ENCODE measurements around the gene UBE4B. TPM values are rescaled to one million over a fixed set of nuclear protein-coding genes. Genes with fewer than 3 reads are reported as not detected.

Gene UBE4B
- polyA plus RNA-seq, 4 donors: 8.6 to 47.3 (median 19.8) TPM

GRCh38 chr1:10179406-10180091 lies 146.8 kb downstream of the UBE4B start:
- Histone ChIP-seq H3K36me3 (ENCODE audit: control insufficient read depth in 3 of 3, insufficient read depth in 2 of 3, low read depth in 1 of 3, low read length in 3 of 3) (peaks cover 4 to 29% (median 19%) of the 10 kb centered on the region in 3 donors), H3K4me3 (ENCODE audit: low read depth in 1 of 3, low read length in 3 of 3) (no peak overlapping the region), H3K9me3 (ENCODE audit: control insufficient read depth in 2 of 2, insufficient read depth in 1 of 2, low read depth in 1 of 2, low read length in 1 of 2) (no peaks in the 10 kb centered on the region), H3K4me1 (ENCODE audit: control insufficient read depth in 3 of 3, insufficient read depth in 2 of 3, low read depth in 1 of 3, low read length in 2 of 3) (no peaks in the 10 kb centered on the region), H3K27me3 (ENCODE audit: control insufficient read depth in 3 of 3, insufficient read depth in 3 of 3, low read length in 3 of 3) (no peaks in the 10 kb centered on the region), H3K27ac (ENCODE audit: low read depth in 1 of 3, low read length in 2 of 3) (no peak overlapping the region)
- WGBS, 3 donors: 89 to 97% (median 94%) methylated on average over 23 of the region's 23 CpGs
- FAIRE-seq (no peak), DNase-seq (no peak)

DNA sequence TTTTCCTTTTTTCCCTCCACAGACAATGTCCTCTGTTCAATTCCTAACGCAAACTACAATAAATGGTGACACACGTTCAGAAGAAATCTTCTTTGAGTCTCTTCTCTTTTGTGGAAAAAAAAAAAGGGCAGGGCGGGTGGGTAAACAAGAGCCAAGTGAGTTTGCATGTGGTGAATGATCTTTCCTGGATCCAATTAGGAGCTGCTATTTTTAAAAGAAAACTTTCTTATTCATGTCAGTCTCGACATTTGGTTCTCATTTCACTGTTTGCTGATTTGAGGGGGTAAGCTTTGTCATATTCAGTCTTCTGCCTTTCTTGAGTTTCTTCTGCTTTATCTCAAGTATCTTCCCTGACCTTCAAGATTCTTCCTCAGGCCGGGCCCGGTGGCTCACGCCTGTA lies 148.4 kb downstream of the UBE4B start:
- no peak for FAIRE-seq
- 90 to 92% (median 92%) methylated on average over 7 of the region's 7 CpGs for WGBS, 3 donors

GRCh38 chr1:10185759-10186158 lies 153.0 kb downstream of the UBE4B start:
- WGBS, 3 donors: 92 to 100% (median 92%) methylated on average over 2 of the region's 2 CpGs
- no peak for FAIRE-seq

More for the DNA sequence above, 148.4 kb downstream of the UBE4B start:
- Histone ChIP-seq H3K27ac (ENCODE audit: low read depth in 1 of 3, low read length in 2 of 3) (no peak overlapping the region), H3K9me3 (ENCODE audit: control insufficient read depth in 2 of 2, insufficient read depth in 1 of 2, low read depth in 1 of 2, low read length in 1 of 2) (no peaks in the 10 kb centered on the region), H3K27me3 (ENCODE audit: control insufficient read depth in 3 of 3, insufficient read depth in 3 of 3, low read length in 3 of 3) (no peaks in the 10 kb centered on the region), H3K36me3 (ENCODE audit: control insufficient read depth in 3 of 3, insufficient read depth in 2 of 3, low read depth in 1 of 3, low read length in 3 of 3) (peaks cover 4 to 23% (median 16%) of the 10 kb centered on the region in 3 donors), H3K4me3 (ENCODE audit: low read depth in 1 of 3, low read length in 3 of 3) (no peak overlapping the region), H3K4me1 (ENCODE audit: control insufficient read depth in 3 of 3, insufficient read depth in 2 of 3, low read depth in 1 of 3, low read length in 2 of 3) (no peaks in the 10 kb centered on the region)
- DNase-seq: no peak

DNA sequence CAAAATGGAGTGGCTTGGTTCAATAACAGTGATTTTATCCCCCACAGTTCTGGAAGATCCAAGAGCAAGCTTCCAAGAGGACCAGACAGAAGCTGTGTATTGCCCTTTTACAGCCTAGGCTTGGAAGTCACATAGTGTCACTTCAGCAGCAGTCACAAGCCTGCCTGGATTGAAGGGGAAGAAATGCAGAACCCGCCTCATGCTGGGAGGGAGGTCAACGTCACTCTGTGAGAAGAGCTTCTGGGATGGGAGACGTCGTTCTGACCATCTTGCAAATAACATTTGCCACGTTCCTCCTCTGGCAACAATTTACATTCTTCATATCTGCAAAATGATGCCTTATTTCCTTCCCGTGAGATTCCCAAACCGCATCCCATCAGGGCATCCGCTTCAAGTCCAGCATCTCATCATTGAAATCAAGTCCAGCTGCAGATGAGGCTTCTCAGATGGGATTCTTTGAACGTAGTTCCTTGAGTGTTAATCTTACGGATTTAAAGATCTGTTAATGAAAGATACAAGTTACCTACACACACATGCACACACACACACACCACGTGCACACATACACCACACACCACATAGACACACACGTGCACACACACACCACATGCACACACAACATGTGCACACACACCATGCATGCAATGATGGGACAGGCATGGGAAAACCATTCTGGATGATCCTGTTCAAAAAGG lies 153.7 kb downstream of the UBE4B start:
- peaks cover 0 to 5% of the 10 kb centered on the region in 2 donors for H3K9me3 ChIP-seq (ENCODE audit: control insufficient read depth in 2 of 2, insufficient read depth in 1 of 2, low read depth in 1 of 2, low read length in 1 of 2)
- no peaks in the 10 kb centered on the region for H3K27me3 ChIP-seq (ENCODE audit: control insufficient read depth in 3 of 3, insufficient read depth in 3 of 3, low read length in 3 of 3)
- peaks cover 0 to under 1% (median 0%) of the 10 kb centered on the region in 3 donors for H3K36me3 ChIP-seq (ENCODE audit: control insufficient read depth in 3 of 3, insufficient read depth in 2 of 3, low read depth in 1 of 3, low read length in 3 of 3)
- DNase-seq (no peak), FAIRE-seq (no peak)
- H3K4me1 ChIP-seq (ENCODE audit: control insufficient read depth in 3 of 3, insufficient read depth in 2 of 3, low read depth in 1 of 3, low read length in 2 of 3): no peaks in the 10 kb centered on the region
- 85 to 95% (median 90%) methylated on average over 12 of the region's 12 CpGs for WGBS, 3 donors
- H3K27ac ChIP-seq (ENCODE audit: low read depth in 1 of 3, low read length in 2 of 3): no peak overlapping the region
- no peak overlapping the region for H3K4me3 ChIP-seq (ENCODE audit: low read depth in 1 of 3, low read length in 3 of 3)

More at GRCh38 chr1:10185759-10186158, 153.0 kb downstream of the UBE4B start:
- H3K9me3 ChIP-seq (ENCODE audit: control insufficient read depth in 2 of 2, insufficient read depth in 1 of 2, low read depth in 1 of 2, low read length in 1 of 2): peaks cover 0 to 5% of the 10 kb centered on the region in 2 donors
- no peak for DNase-seq
- no peaks in the 10 kb centered on the region for H3K4me1 ChIP-seq (ENCODE audit: control insufficient read depth in 3 of 3, insufficient read depth in 2 of 3, low read depth in 1 of 3, low read length in 2 of 3)
- H3K36me3 ChIP-seq (ENCODE audit: control insufficient read depth in 3 of 3, insufficient read depth in 2 of 3, low read depth in 1 of 3, low read length in 3 of 3): peaks cover 0 to 3% (median under 1%) of the 10 kb centered on the region in 3 donors
- H3K4me3 ChIP-seq (ENCODE audit: low read depth in 1 of 3, low read length in 3 of 3): no peak overlapping the region
- H3K27ac ChIP-seq (ENCODE audit: low read depth in 1 of 3, low read length in 2 of 3): no peak overlapping the region
- no peaks in the 10 kb centered on the region for H3K27me3 ChIP-seq (ENCODE audit: control insufficient read depth in 3 of 3, insufficient read depth in 3 of 3, low read length in 3 of 3)

DNA sequence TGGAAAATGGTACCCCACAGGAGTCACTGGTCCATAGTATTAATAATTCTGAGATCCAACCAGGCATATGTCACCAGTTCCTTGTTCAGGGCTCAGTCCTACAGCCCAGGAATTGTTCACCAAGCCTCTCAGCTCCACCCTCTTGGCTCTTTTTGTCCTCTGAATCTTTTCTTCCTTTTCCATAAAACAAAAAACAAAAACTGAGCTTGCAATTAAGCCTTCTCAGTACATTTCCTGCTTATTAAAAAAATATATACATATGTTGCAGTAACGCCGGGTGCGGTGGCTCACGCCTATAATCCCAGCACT lies 154.2 kb downstream of the UBE4B start:
- no peaks in the 10 kb centered on the region for H3K27me3 ChIP-seq (ENCODE audit: control insufficient read depth in 3 of 3, insufficient read depth in 3 of 3, low read length in 3 of 3)
- H3K27ac ChIP-seq (ENCODE audit: low read depth in 1 of 3, low read length in 2 of 3): no peak overlapping the region
- no peaks in the 10 kb centered on the region for H3K4me1 ChIP-seq (ENCODE audit: control insufficient read depth in 3 of 3, insufficient read depth in 2 of 3, low read depth in 1 of 3, low read length in 2 of 3)
- 94 to 99% (median 97%) methylated on average over 4 of the region's 4 CpGs for WGBS, 3 donors
- DNase-seq (no peak), FAIRE-seq (no peak)
- H3K36me3 ChIP-seq (ENCODE audit: control insufficient read depth in 3 of 3, insufficient read depth in 2 of 3, low read depth in 1 of 3, low read length in 3 of 3): no peaks in the 10 kb centered on the region
- H3K9me3 ChIP-seq (ENCODE audit: control insufficient read depth in 2 of 2, insufficient read depth in 1 of 2, low read depth in 1 of 2, low read length in 1 of 2): peaks cover 0 to 5% of the 10 kb centered on the region in 2 donors
- H3K4me3 ChIP-seq (ENCODE audit: low read depth in 1 of 3, low read length in 3 of 3): no peak overlapping the region

GRCh38 chr1:10188133-10188650 lies 155.4 kb downstream of the UBE4B start:
- Histone ChIP-seq H3K9me3 (ENCODE audit: control insufficient read depth in 2 of 2, insufficient read depth in 1 of 2, low read depth in 1 of 2, low read length in 1 of 2) (peaks cover 0 to 5% of the 10 kb centered on the region in 2 donors), H3K36me3 (ENCODE audit: control insufficient read depth in 3 of 3, insufficient read depth in 2 of 3, low read depth in 1 of 3, low read length in 3 of 3) (no peaks in the 10 kb centered on the region), H3K4me1 (ENCODE audit: control insufficient read depth in 3 of 3, insufficient read depth in 2 of 3, low read depth in 1 of 3, low read length in 2 of 3) (no peaks in the 10 kb centered on the region), H3K27ac (ENCODE audit: low read depth in 1 of 3, low read length in 2 of 3) (no peak overlapping the region), H3K4me3 (ENCODE audit: low read depth in 1 of 3, low read length in 3 of 3) (no peak overlapping the region), H3K27me3 (ENCODE audit: control insufficient read depth in 3 of 3, insufficient read depth in 3 of 3, low read length in 3 of 3) (no peaks in the 10 kb centered on the region)
- DNase-seq (no peak), FAIRE-seq (no peak)
- WGBS, 3 donors: 98 to 100% (median 98%) methylated on average over 2 of the region's 2 CpGs

GRCh38 chr1:10189659-10190058 lies 156.9 kb downstream of the UBE4B start:
- no peak for FAIRE-seq
- H3K4me3 ChIP-seq (ENCODE audit: low read depth in 1 of 3, low read length in 3 of 3): no peak overlapping the region
- no peaks in the 10 kb centered on the region for H3K4me1 ChIP-seq (ENCODE audit: control insufficient read depth in 3 of 3, insufficient read depth in 2 of 3, low read depth in 1 of 3, low read length in 2 of 3)
- WGBS, 3 donors: 58 to 73% (median 73%) methylated on average over 4 of the region's 4 CpGs
- DNase-seq: no peak
- H3K27ac ChIP-seq (ENCODE audit: low read depth in 1 of 3, low read length in 2 of 3): no peak overlapping the region
- peaks cover 0 to 5% of the 10 kb centered on the region in 2 donors for H3K9me3 ChIP-seq (ENCODE audit: control insufficient read depth in 2 of 2, insufficient read depth in 1 of 2, low read depth in 1 of 2, low read length in 1 of 2)
- no peaks in the 10 kb centered on the region for H3K27me3 ChIP-seq (ENCODE audit: control insufficient read depth in 3 of 3, insufficient read depth in 3 of 3, low read length in 3 of 3)
- no peaks in the 10 kb centered on the region for H3K36me3 ChIP-seq (ENCODE audit: control insufficient read depth in 3 of 3, insufficient read depth in 2 of 3, low read depth in 1 of 3, low read length in 3 of 3)

- H3K27ac ChIP-seq (ENCODE audit: low read depth in 1 of 3, low read length in 2 of 3): no peak overlapping the region
- DNase-seq: no peak
- H3K9me3 ChIP-seq (ENCODE audit: control insufficient read depth in 2 of 2, insufficient read depth in 1 of 2, low read depth in 1 of 2, low read length in 1 of 2): peaks cover 0 to 5% of the 10 kb centered on the region in 2 donors
- no peak for FAIRE-seq
- 72 to 85% (median 84%) methylated on average over 5 of the region's 5 CpGs for WGBS, 3 donors
- no peak overlapping the region for H3K4me3 ChIP-seq (ENCODE audit: low read depth in 1 of 3, low read length in 3 of 3)
- no peaks in the 10 kb centered on the region for H3K4me1 ChIP-seq (ENCODE audit: control insufficient read depth in 3 of 3, insufficient read depth in 2 of 3, low read depth in 1 of 3, low read length in 2 of 3)
- H3K27me3 ChIP-seq (ENCODE audit: control insufficient read depth in 3 of 3, insufficient read depth in 3 of 3, low read length in 3 of 3): no peaks in the 10 kb centered on the region
- H3K36me3 ChIP-seq (ENCODE audit: control insufficient read depth in 3 of 3, insufficient read depth in 2 of 3, low read depth in 1 of 3, low read length in 3 of 3): no peaks in the 10 kb centered on the region
Measured at GRCh38 chr1:10192263-10192662, 159.5 kb downstream of the UBE4B start.

All from small intestine (tissue), 7 donors.